SK-N-SH (cell line): ENCODE measurements around the gene OR13C5. TPM values are rescaled to one million over a fixed set of nuclear protein-coding genes. Genes with fewer than 3 reads are reported as not detected.

ENCODE experiments used
- CTCF ChIA-PET: fragments of 300-600, 350-600 bp; formaldehyde crosslinking; extraction: SDS; loops from one replicate; lab custom pipeline; 2021; lab: Yijun Ruan, JAX
- POLR2A ChIA-PET: fragments of 350-600 bp; sonication (Branson Sonifier 250); formaldehyde crosslinking; extraction: SDS; loops from one replicate; lab custom pipeline; 2020; ENCODE audit warnings: antibody characterized with exemption, inconsistent platforms; lab: Yijun Ruan, JAX
- DNase-seq: peaks from one replicate; pipeline ENCODE4 v3.0.0; 2012
- H2AFZ ChIP-seq: fragments of 200-600 bp; sonication (generic); 2 replicates; pipeline ENCODE4 v1.8.1; 2016; ENCODE audit warnings: antibody characterized with exemption, mild to moderate bottlenecking, low read depth
- H3F3A ChIP-seq: fragments of 200-600 bp; sonication (generic); replicated peaks from 2 replicates; pipeline ENCODE3; 2016; ENCODE audit warnings: antibody characterized with exemption, mild to moderate bottlenecking; ENCODE audit not compliant: insufficient read depth
- H3K27ac ChIP-seq, 2 experiments: fragments of 200-500 bp in 1 of 2; fragments of 200-600 bp in 1 of 2; sonication (Bioruptor generic) in 1 of 2; sonication (generic), shearing (Covaris generic) in 1 of 2; 2 replicates each; pipeline versions ENCODE4 v1.5.1 to v1.6.1; 2014 to 2016; ENCODE audit warnings: low read depth in 2 of 2, inconsistent platforms in 1 of 2, low read length in 1 of 2, mild to moderate bottlenecking in 1 of 2, mixed read lengths in 1 of 2
- H3K27me3 ChIP-seq: fragments of 200-600 bp; sonication (generic), shearing (Covaris generic); 2 replicates; pipeline ENCODE4 v1.6.1; 2016; ENCODE audit warnings: mixed run types; ENCODE audit not compliant: insufficient read depth
- H3K36me3 ChIP-seq, 2 experiments: fragments of 200-500 bp in 1 of 2; fragments of 200-600 bp in 1 of 2; sonication (Bioruptor generic) in 1 of 2; sonication (generic) in 1 of 2; replicated peaks in 1 of 2; 2 replicates each; pipeline versions ENCODE3 to v1.5.1; 2014 to 2016; ENCODE audit warnings: low read length in 1 of 2, mild to moderate bottlenecking in 1 of 2; ENCODE audit not compliant: insufficient read depth in 2 of 2, control insufficient read depth in 1 of 2
- H3K4me1 ChIP-seq, 2 experiments: fragments of 200-500 bp in 1 of 2; fragments of 200-600 bp in 1 of 2; sonication (Bioruptor generic) in 1 of 2; sonication (generic), shearing (Covaris generic) in 1 of 2; 2 replicates each; pipeline versions ENCODE4 v1.5.1 to v1.6.1; 2014 to 2016; ENCODE audit warnings: low read depth in 1 of 2, low read length in 1 of 2, mixed run types in 1 of 2; ENCODE audit not compliant: insufficient read depth in 2 of 2, control insufficient read depth in 1 of 2
- H3K4me2 ChIP-seq: fragments of 200-600 bp; sonication (generic), shearing (Covaris generic); 2 replicates; pipeline ENCODE4 v1.6.1; 2017; ENCODE audit warnings: mixed run types
- H3K4me3 ChIP-seq, 2 experiments: fragments of 200-500 bp in 1 of 2; fragments of 200-600 bp in 1 of 2; sonication (Bioruptor generic) in 1 of 2; sonication (generic), shearing (Covaris generic) in 1 of 2; 2 replicates each; pipeline versions ENCODE4 v1.5.1 to v1.8.1; 2014 to 2016; ENCODE audit warnings: low read depth in 2 of 2, inconsistent platforms in 1 of 2, low read length in 1 of 2, mild to moderate bottlenecking in 1 of 2, mixed read lengths in 1 of 2, moderate library complexity in 1 of 2
- H3K79me2 ChIP-seq: fragments of 200-600 bp; sonication (generic); 2 replicates; pipeline ENCODE4 v1.8.1; 2017; ENCODE audit warnings: mild to moderate bottlenecking; ENCODE audit not compliant: insufficient read depth
- H3K9ac ChIP-seq: fragments of 200-600 bp; sonication (generic); 2 replicates; pipeline ENCODE4 v1.6.1; 2017; ENCODE audit warnings: mixed run types
- H3K9me2 ChIP-seq: fragments of 200-600 bp; sonication (generic); 2 replicates; pipeline ENCODE4 v1.6.1; 2017; ENCODE audit warnings: mixed run types
- H3K9me3 ChIP-seq: fragments of 200-600 bp; sonication (generic); 2 replicates; pipeline ENCODE4 v1.6.1; 2017; ENCODE audit warnings: mixed run types, mild to moderate bottlenecking, moderate library complexity
- H4K20me1 ChIP-seq: fragments of 200-600 bp; sonication (generic); 2 replicates; pipeline ENCODE4 v1.6.1; 2017; ENCODE audit warnings: mild to moderate bottlenecking, mixed run types; ENCODE audit not compliant: insufficient read depth
- CTCF ChIP-seq: fragments of 200-600 bp; sonication (generic); IDR thresholded peaks from 2 replicates; pipeline ENCODE4 v1.6.1; 2017; ENCODE audit warnings: antibody characterized with exemption, mild to moderate bottlenecking, moderate library complexity
- ELF1 ChIP-seq: IDR thresholded peaks from 2 replicates; pipeline ENCODE4 v1.4.0; 2012
- EZH2phosphoT487 ChIP-seq: fragments of 200-600 bp; sonication (generic); IDR thresholded peaks from 2 replicates; pipeline ENCODE4 v1.6.1; 2017; ENCODE audit warnings: low read depth, mixed run types, mild to moderate bottlenecking, antibody characterized with exemption, moderate library complexity, borderline replicate concordance
- FOSL2 ChIP-seq: IDR thresholded peaks from 2 replicates; pipeline ENCODE4 v1.4.0; 2012; ENCODE audit warnings: low read depth, mild to moderate bottlenecking, moderate library complexity, borderline replicate concordance
- FOXM1 ChIP-seq: IDR thresholded peaks from 2 replicates; pipeline ENCODE4 v1.4.0; 2012; ENCODE audit warnings: low read depth, mild to moderate bottlenecking
- GABPA ChIP-seq: IDR thresholded peaks from 2 replicates; pipeline ENCODE4 v1.4.0; 2012; ENCODE audit warnings: low read depth, mild to moderate bottlenecking
- GATA2 ChIP-seq: sonication (generic); formaldehyde crosslinking; IDR thresholded peaks from 2 replicates; pipeline ENCODE4 v1.5.0; 2020; ENCODE audit warnings: mild to moderate bottlenecking, missing genetic modification reagents
- MAX ChIP-seq: IDR thresholded peaks from 2 replicates; pipeline ENCODE4 v1.4.0; 2012; ENCODE audit warnings: low read depth
- MXI1 ChIP-seq: IDR thresholded peaks from 2 replicates; pipeline ENCODE4 v1.6.1; 2012; ENCODE audit warnings: mild to moderate bottlenecking, low read depth, low read length, improper control_type of control experiment
- NFIC ChIP-seq: IDR thresholded peaks from 2 replicates; pipeline ENCODE4 v1.4.0; 2012; ENCODE audit warnings: borderline replicate concordance
- PBX3 ChIP-seq: IDR thresholded peaks from 2 replicates; pipeline ENCODE4; 2012
- RAD21 ChIP-seq: IDR thresholded peaks from 2 replicates; pipeline ENCODE4 v1.6.1; 2012; ENCODE audit warnings: mild to moderate bottlenecking, low read length
- RCOR1 ChIP-seq: fragments of 150-350 bp; IDR thresholded peaks from 2 replicates; pipeline ENCODE4 v1.6.1; 2017; ENCODE audit warnings: antibody characterized with exemption, low read length
- RFX5 ChIP-seq: IDR thresholded peaks from 2 replicates; pipeline ENCODE4 v1.6.1; 2012; ENCODE audit warnings: mild to moderate bottlenecking, improper control_type of control experiment, low read length
- RXRA ChIP-seq: IDR thresholded peaks from 2 replicates; pipeline ENCODE4 v1.4.0; 2012; ENCODE audit warnings: low read depth, mild to moderate bottlenecking, borderline replicate concordance
- TCF12 ChIP-seq: IDR thresholded peaks from 2 replicates; pipeline ENCODE4 v1.4.0; 2012
- WGBS: methylation state at CpG from one replicate; pipeline ENCODE4 v1.1.6; 2017; ENCODE audit warnings: low lambda C conversion rate; 5-methylcytosine and 5-hydroxymethylcytosine counted together
- polyA plus RNA-seq, 3 experiments: library from polyadenylated mRNA; depleted of rRNA; stranded (reverse); fragments of >200 nt; gene quantifications; 2 replicates each; pipeline ENCODE4 v1.2.3, GENCODE V29; 2012
- TF ChIP-seq, protein P1 (sequence below): IDR thresholded peaks from 2 replicates; pipeline ENCODE4 v1.4.0; 2012; ENCODE audit warnings: low read depth, borderline replicate concordance
- TF ChIP-seq, protein P2 (sequence below): IDR thresholded peaks from 2 replicates; pipeline ENCODE4 v1.4.0; 2012; ENCODE audit warnings: low read depth, borderline replicate concordance
- TF ChIP-seq, protein P3 (sequence below): fragments of 150-350 bp; IDR thresholded peaks from 2 replicates; pipeline ENCODE4 v1.6.1; 2017; ENCODE audit warnings: antibody characterized with exemption, low read length, low read depth, borderline replicate concordance
- TF ChIP-seq, protein P4 (sequence below): fragments of 150-350 bp; IDR thresholded peaks from 2 replicates; pipeline ENCODE4 v1.6.1; 2016; ENCODE audit warnings: mild to moderate bottlenecking, low read depth, low read length

OR13C5 gene
- polyA plus RNA-seq, 1 of the 3 experiments (the other 2 are of a cell fraction): not detected

GRCh38 chr9:104556830-104557634, 42.2 kb downstream of the OR13C5 start:
- TF ChIP-seq ELF1 (no peak), RXRA (no peak), NFIC (no peak), RCOR1 (no peak), MAX (no peak), EZH2phosphoT487 (no peak), GABPA (no peak), PBX3 (no peak), FOSL2 (no peak), CTCF (no peak), TCF12 (no peak), GATA2 (CRISPR knock-in tag) (no peak), RFX5 (no peak), FOXM1 (no peak), MXI1 (no peak), RAD21 (no peak)
- TF ChIP-seq, protein P1, sequence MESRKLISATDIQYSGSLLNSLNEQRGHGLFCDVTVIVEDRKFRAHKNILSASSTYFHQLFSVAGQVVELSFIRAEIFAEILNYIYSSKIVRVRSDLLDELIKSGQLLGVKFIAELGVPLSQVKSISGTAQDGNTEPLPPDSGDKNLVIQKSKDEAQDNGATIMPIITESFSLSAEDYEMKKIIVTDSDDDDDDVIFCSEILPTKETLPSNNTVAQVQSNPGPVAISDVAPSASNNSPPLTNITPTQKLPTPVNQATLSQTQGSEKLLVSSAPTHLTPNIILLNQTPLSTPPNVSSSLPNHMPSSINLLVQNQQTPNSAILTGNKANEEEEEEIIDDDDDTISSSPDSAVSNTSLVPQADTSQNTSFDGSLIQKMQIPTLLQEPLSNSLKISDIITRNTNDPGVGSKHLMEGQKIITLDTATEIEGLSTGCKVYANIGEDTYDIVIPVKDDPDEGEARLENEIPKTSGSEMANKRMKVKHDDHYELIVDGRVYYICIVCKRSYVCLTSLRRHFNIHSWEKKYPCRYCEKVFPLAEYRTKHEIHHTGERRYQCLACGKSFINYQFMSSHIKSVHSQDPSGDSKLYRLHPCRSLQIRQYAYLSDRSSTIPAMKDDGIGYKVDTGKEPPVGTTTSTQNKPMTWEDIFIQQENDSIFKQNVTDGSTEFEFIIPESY: no peak
- TF ChIP-seq, protein P2, sequence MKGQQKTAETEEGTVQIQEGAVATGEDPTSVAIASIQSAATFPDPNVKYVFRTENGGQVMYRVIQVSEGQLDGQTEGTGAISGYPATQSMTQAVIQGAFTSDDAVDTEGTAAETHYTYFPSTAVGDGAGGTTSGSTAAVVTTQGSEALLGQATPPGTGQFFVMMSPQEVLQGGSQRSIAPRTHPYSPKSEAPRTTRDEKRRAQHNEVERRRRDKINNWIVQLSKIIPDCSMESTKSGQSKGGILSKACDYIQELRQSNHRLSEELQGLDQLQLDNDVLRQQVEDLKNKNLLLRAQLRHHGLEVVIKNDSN: no peak
- TF ChIP-seq, protein P3, sequence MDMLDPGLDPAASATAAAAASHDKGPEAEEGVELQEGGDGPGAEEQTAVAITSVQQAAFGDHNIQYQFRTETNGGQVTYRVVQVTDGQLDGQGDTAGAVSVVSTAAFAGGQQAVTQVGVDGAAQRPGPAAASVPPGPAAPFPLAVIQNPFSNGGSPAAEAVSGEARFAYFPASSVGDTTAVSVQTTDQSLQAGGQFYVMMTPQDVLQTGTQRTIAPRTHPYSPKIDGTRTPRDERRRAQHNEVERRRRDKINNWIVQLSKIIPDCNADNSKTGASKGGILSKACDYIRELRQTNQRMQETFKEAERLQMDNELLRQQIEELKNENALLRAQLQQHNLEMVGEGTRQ: no peak
- TF ChIP-seq, protein P4, sequence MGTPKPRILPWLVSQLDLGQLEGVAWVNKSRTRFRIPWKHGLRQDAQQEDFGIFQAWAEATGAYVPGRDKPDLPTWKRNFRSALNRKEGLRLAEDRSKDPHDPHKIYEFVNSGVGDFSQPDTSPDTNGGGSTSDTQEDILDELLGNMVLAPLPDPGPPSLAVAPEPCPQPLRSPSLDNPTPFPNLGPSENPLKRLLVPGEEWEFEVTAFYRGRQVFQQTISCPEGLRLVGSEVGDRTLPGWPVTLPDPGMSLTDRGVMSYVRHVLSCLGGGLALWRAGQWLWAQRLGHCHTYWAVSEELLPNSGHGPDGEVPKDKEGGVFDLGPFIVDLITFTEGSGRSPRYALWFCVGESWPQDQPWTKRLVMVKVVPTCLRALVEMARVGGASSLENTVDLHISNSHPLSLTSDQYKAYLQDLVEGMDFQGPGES: no peak
- TF ChIP-seq, all 33 proteins: peak for 0
- Histone ChIP-seq H3K4me1 (no peaks in the 10 kb centered on the region), H3K9me3 (no peaks in the 10 kb centered on the region), H3K9me2 (no peaks in the 10 kb centered on the region), H3K9ac (no peak overlapping the region), H3K4me2 (no peak overlapping the region), H3K4me3 (no peak overlapping the region), H2AFZ (no peak overlapping the region), H4K20me1 (no peaks in the 10 kb centered on the region), H3F3A (no peaks in the 10 kb centered on the region), H3K27ac (no peak overlapping the region), H3K27me3 (no peaks in the 10 kb centered on the region), H3K36me3 (no peaks in the 10 kb centered on the region), H3K79me2 (no peaks in the 10 kb centered on the region)
- DNase-seq: no peak
- POLR2A ChIA-PET: no interaction called here
- CTCF ChIA-PET: no interaction called here
- 8% methylated on average over 8 of the region's 8 CpGs for WGBS
